K562 (cell line): ENCODE results near the gene ARHGAP26. TPM values are rescaled to one million over a fixed set of nuclear protein-coding genes. Genes with fewer than 3 reads are reported as not detected.

ENCODE experiments used
- ATAC-seq: fragments of 200-7000 bp; cut with Tn5 transposase; 3 replicates; pipeline ENCODE4 v1.9.1; 2020; ENCODE audit warnings: moderate library complexity
- BruUV-seq: library from RNA; stranded (reverse); fragments of 400-500 nt; replicated peaks from 2 replicates; lab custom pipeline; 2021; lab: Mats Ljungman, UMichigan
- CTCF ChIA-PET: fragments of 300-600 bp; formaldehyde crosslinking; extraction: SDS; loops from one replicate; lab custom pipeline; 2021; ENCODE audit warnings: low intra/inter-chr PET ratio; lab: Yijun Ruan, JAX
- POLR2A ChIA-PET: fragments of 300-600, 350-650 bp; sonication (Branson Sonifier 250); formaldehyde crosslinking; extraction: SDS; loops from one replicate; lab custom pipeline; 2021; ENCODE audit warnings: antibody characterized with exemption, inconsistent platforms; lab: Yijun Ruan, JAX
- DNase-seq, 4 experiments: peaks; one replicate each; pipeline versions ENCODE4 v3.0.0 to v3.0.0-alpha.2; 2011 to 2018; ENCODE audit warnings: low spot score in 3 of 4, mixed read lengths in 3 of 4; ENCODE audit errors: extremely low read depth in 1 of 4
- FAIRE-seq: peaks from 2 replicates; lab custom pipeline; 2011; peaks lifted over from hg19 to GRCh38; lab: Jason Lieb, UNC
- H2AFZ ChIP-seq: 2 replicates; pipeline ENCODE4 v1.6.0; 2011; ENCODE audit warnings: low read depth, low read length, control low read depth, inconsistent platforms
- H3K27ac ChIP-seq: fragments of 200-600 bp; 3 replicates; pipeline ENCODE4 v1.8.0; 2011; ENCODE audit warnings: low read depth, mild to moderate bottlenecking, control low read depth, inconsistent platforms, low read length, moderate library complexity, mixed read lengths; ENCODE audit errors: extremely low read depth
- H3K27me3 ChIP-seq, 2 experiments: fragments of 300-600 bp in 1 of 2; 2 replicates in 1 of 2; 3 replicates in 1 of 2; pipeline versions ENCODE4 v1.6.0 to v1.8.0; 2011; ENCODE audit warnings: inconsistent platforms in 2 of 2, low read length in 2 of 2, mild to moderate bottlenecking in 1 of 2, mixed read lengths in 1 of 2, moderate library complexity in 1 of 2; ENCODE audit not compliant: control insufficient read depth in 2 of 2, insufficient read depth in 2 of 2
- H3K36me3 ChIP-seq: fragments of 300-600 bp; 3 replicates; pipeline ENCODE4 v1.8.0; 2011; ENCODE audit warnings: mild to moderate bottlenecking, low read length, inconsistent platforms; ENCODE audit not compliant: control insufficient read depth, insufficient read depth
- H3K4me1 ChIP-seq, 2 experiments: fragments of 200-600 bp in 1 of 2; replicated peaks in 1 of 2; 2 replicates in 1 of 2; 3 replicates in 1 of 2; pipeline versions ENCODE4 v1.5.1 to v1.8.0; 2011; ENCODE audit warnings: inconsistent platforms in 2 of 2, low read length in 2 of 2, mild to moderate bottlenecking in 1 of 2, mixed read lengths in 1 of 2, moderate library complexity in 1 of 2; ENCODE audit not compliant: control insufficient read depth in 2 of 2, insufficient read depth in 2 of 2
- H3K4me2 ChIP-seq: 2 replicates; pipeline ENCODE4 v1.6.1; 2011; ENCODE audit warnings: low read length, control low read depth, inconsistent platforms, mixed read lengths; ENCODE audit not compliant: insufficient read depth
- H3K4me3 ChIP-seq: fragments of 200-600 bp; sonication (generic), shearing (Covaris generic); 2 replicates; pipeline ENCODE4 v1.5.1; 2016; ENCODE audit warnings: control low read depth, inconsistent platforms
- H3K79me2 ChIP-seq: fragments of 200-600 bp; 3 replicates; pipeline ENCODE4 v1.8.0; 2011; ENCODE audit warnings: low read length, inconsistent platforms; ENCODE audit not compliant: control insufficient read depth, insufficient read depth
- H3K9ac ChIP-seq, 2 experiments: 2 replicates each; pipeline versions ENCODE4 v1.6.0 to v1.6.1; 2011; ENCODE audit warnings: low read depth in 2 of 2, low read length in 2 of 2, control low read depth in 1 of 2, inconsistent platforms in 1 of 2, mild to moderate bottlenecking in 1 of 2, mixed read lengths in 1 of 2; ENCODE audit not compliant: insufficient read depth in 1 of 2
- H3K9me1 ChIP-seq: one replicate; pipeline ENCODE4 v1.6.0; 2011; ENCODE audit warnings: inconsistent platforms, mild to moderate bottlenecking, low read length, moderate library complexity; ENCODE audit not compliant: control insufficient read depth, insufficient read depth
- H3K9me3 ChIP-seq: replicated peaks from 2 replicates; pipeline ENCODE4 v1.5.1; 2011; ENCODE audit warnings: low read depth, low read length, inconsistent platforms; ENCODE audit not compliant: control insufficient read depth, insufficient read depth
- H4K20me1 ChIP-seq: replicated peaks from 2 replicates; pipeline ENCODE4 v1.6.1; 2011; ENCODE audit warnings: low read length, inconsistent platforms, mixed read lengths; ENCODE audit not compliant: control insufficient read depth, insufficient read depth
- ELF1 ChIP-seq: fragments of 200-800 bp; sonication (Bioruptor generic); IDR thresholded peaks from 2 replicates; pipeline ENCODE4 v1.6.1; 2016; ENCODE audit warnings: missing genetic modification characterization, missing compliant biosample characterization
- FOSL1 ChIP-seq: fragments of 200-800 bp; sonication (Bioruptor generic); conservative IDR thresholded peaks from 2 replicates; pipeline ENCODE4 v1.6.1; 2016; ENCODE audit warnings: missing genetic modification characterization, missing compliant biosample characterization
- HSF4 ChIP-seq: fragments of 250-450 bp; sonication (Bioruptor Pico); IDR thresholded peaks from 2 replicates; pipeline ENCODE4 v2.1.2; 2022; ENCODE audit warnings: mild to moderate bottlenecking, moderate library complexity, borderline replicate concordance
- NCOA1 ChIP-seq: fragments of 450-650 bp; IDR thresholded peaks from 2 replicates; pipeline ENCODE4 v1.6.1; 2016; ENCODE audit warnings: low read depth
- NFE2L1 ChIP-seq: fragments of 450-650 bp; IDR thresholded peaks from 2 replicates; pipeline ENCODE4 v1.6.1; 2016; ENCODE audit warnings: missing genetic modification characterization, low read depth, mild to moderate bottlenecking, missing compliant biosample characterization, moderate library complexity, borderline replicate concordance
- RBBP5 ChIP-seq: fragments of 200-600 bp; sonication (generic); IDR thresholded peaks from 2 replicates; pipeline ENCODE4 v1.6.1; 2012; ENCODE audit warnings: borderline replicate concordance, mild to moderate bottlenecking, low read length, control low read depth, inconsistent platforms; ENCODE audit not compliant: insufficient read depth, poor library complexity, severe bottlenecking
- RFX7 ChIP-seq: fragments of 250-450 bp; sonication (Bioruptor Pico); IDR thresholded peaks from 2 replicates; pipeline ENCODE4 v1.5.1; 2021; ENCODE audit warnings: mild to moderate bottlenecking
- SMAD4 ChIP-seq: fragments of 250-450 bp; sonication (Bioruptor Pico); conservative IDR thresholded peaks from 2 replicates; pipeline ENCODE4 v1.8.0; 2021; ENCODE audit warnings: inconsistent platforms, mild to moderate bottlenecking, moderate library complexity
- SPI1 ChIP-seq: IDR thresholded peaks from 2 replicates; pipeline ENCODE4 v1.6.1; 2011; ENCODE audit warnings: low read depth, low read length, control low read depth, borderline replicate concordance
- TAF9B ChIP-seq: fragments of 450-650 bp; IDR thresholded peaks from 2 replicates; pipeline ENCODE4 v1.6.1; 2018; ENCODE audit warnings: mild to moderate bottlenecking; ENCODE audit not compliant: partially characterized antibody
- U2AF1 ChIP-seq: fragments of 200-400 bp; formaldehyde crosslinking; optimal IDR thresholded peaks from 2 replicates; pipeline ENCODE3; 2017; ENCODE audit warnings: mild to moderate bottlenecking, low read depth, low read length, moderate library complexity
- ZFP1 ChIP-seq: fragments of 450-650 bp; formaldehyde crosslinking; IDR thresholded peaks from 2 replicates; pipeline ENCODE4 v1.4.0; 2020; ENCODE audit warnings: mild to moderate bottlenecking, mixed read lengths
- ZFP30 ChIP-seq: fragments of 250-450 bp; sonication (Bioruptor Pico); IDR thresholded peaks from 2 replicates; pipeline ENCODE4 v1.8.0; 2022; ENCODE audit warnings: moderate library complexity, mild to moderate bottlenecking, inconsistent platforms, borderline replicate concordance
- ZNF140 ChIP-seq: fragments of 250-450 bp; sonication (Bioruptor Pico); IDR thresholded peaks from 2 replicates; pipeline ENCODE4 v1.8.0; 2021; ENCODE audit warnings: moderate library complexity, mild to moderate bottlenecking, inconsistent platforms
- ZNF212 ChIP-seq: fragments of 450-650 bp; formaldehyde crosslinking; IDR thresholded peaks from 2 replicates; pipeline ENCODE4 v1.4.0; 2020; ENCODE audit warnings: mild to moderate bottlenecking
- in situ Hi-C: fragments of 300-500 bp; cut with MboI; formaldehyde crosslinking; loops from 4 replicates; pipeline ENCODE4 v1.15.0; 2018; ENCODE audit warnings: inconsistent platforms, mixed read lengths
- intact Hi-C: fragments of 100-400 bp; cut with micrococcal nuclease; formaldehyde crosslinking; loops from 2 replicates; pipeline ENCODE4 v1.14.2; 2022
- polyA plus RNA-seq, 8 experiments: library from polyadenylated mRNA; depleted of rRNA in 4 of 8; stranded (reverse) in 5 of 8; unstranded in 3 of 8; fragments of >200 nt; fragmentation: Nextera tagmentation in 2 of 8; fragmentation: Illumina TruSeq in 1 of 8; extraction: Ambion mirVana in 2 of 8; extraction: Trizol in 1 of 8; gene quantifications; 2 replicates each; pipeline versions ENCODE4 v1.2.1 to v1.2.3, GENCODE V29; 2011 to 2014; ENCODE audit warnings: inconsistent platforms in 1 of 8, missing spikeins in 1 of 8
- total RNA-seq, 7 experiments: library from RNA; depleted of rRNA in 6 of 7; stranded (reverse); fragments of >200 nt in 6 of 7; fragmentation: Illumina TruSeq in 2 of 7; extraction: Trizol in 2 of 7; gene quantifications; 2 replicates each; pipeline versions ENCODE4 v1.2.1 to v1.2.3, GENCODE V29; 2011 to 2021; ENCODE audit warnings: low replicate concordance in 1 of 7
- TF ChIP-seq, protein P1 (sequence below): fragments of 450-650 bp; IDR thresholded peaks from 2 replicates; pipeline ENCODE4 v1.6.1; 2016
- TF ChIP-seq, protein P2 (sequence below): fragments of 250-450 bp; sonication (Bioruptor Pico); IDR thresholded peaks from 2 replicates; pipeline ENCODE4 v1.4.0; 2020

ARHGAP26 gene
- total and polyA plus RNA-seq, 9 of the 15 experiments (the other 6 are each of a cell fraction or from before 2014, with no cell fraction given): 0.13 to 1.1 (median 0.55) TPM

DNA sequence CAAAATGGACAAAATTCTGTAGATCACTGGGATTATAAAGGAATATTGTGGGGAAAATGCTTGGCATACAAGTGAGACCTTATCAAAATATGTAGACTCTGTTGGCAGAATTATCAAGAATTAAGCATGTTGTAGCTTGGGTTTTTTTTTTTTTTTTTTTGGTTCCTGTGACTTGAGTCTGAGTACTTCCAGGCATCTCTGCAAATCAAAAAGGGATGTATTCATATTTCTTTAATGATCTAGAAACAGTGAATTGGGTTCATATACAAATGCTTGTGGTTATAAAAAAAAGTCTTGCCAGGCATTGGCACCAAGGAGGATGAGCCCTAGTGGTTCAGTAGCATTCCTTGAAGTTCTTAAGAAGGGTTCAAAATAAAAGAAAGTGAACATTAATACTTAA, 292.2 kb downstream of the ARHGAP26 start:
- peaks cover 0 to 5% of the 10 kb centered on the region in 2 experiments; a peak in 2 of 5 replicates for H3K4me1 ChIP-seq
- no peak overlapping the region for H3K27ac ChIP-seq
- no peak overlapping the region for H3K4me3 ChIP-seq
- ChIA-PET POLR2A (interaction anchor here (0.6 to 0.7 kb wide), 2 partner anchors 10 to 233 kb away, joined by 3 to 4 read pairs; no protein-coding TSS in a partner anchor), CTCF (no interaction called here)
- peak; percentile 19 for FAIRE-seq
- H3K27me3 ChIP-seq: peaks cover 7 to 15% of the 10 kb centered on the region in 2 experiments; a peak in 3 of 5 replicates
- no peaks in the 10 kb centered on the region for H4K20me1 ChIP-seq
- H3K79me2 ChIP-seq: no peaks in the 10 kb centered on the region
- no peak for DNase-seq
- H3K9me3 ChIP-seq: no peaks in the 10 kb centered on the region
- in situ Hi-C loops: no loop called here
- no peak overlapping the region for H3K9ac ChIP-seq
- no peaks in the 10 kb centered on the region for H3K9me1 ChIP-seq
- H3K36me3 ChIP-seq: no peaks in the 10 kb centered on the region
- no peak overlapping the region for H2AFZ ChIP-seq
- no TSS peak for BruUV-seq
- H3K4me2 ChIP-seq: no peak overlapping the region
- ATAC-seq: no peak
- intact Hi-C loops: no loop called here
- no peak for TF ChIP-seq NFE2L1 (tag)
- no peak for TF ChIP-seq SPI1
- TF ChIP-seq SMAD4 (CRISPR knock-in tag): no peak
- no peak for TF ChIP-seq U2AF1
- TF ChIP-seq, protein P1, sequence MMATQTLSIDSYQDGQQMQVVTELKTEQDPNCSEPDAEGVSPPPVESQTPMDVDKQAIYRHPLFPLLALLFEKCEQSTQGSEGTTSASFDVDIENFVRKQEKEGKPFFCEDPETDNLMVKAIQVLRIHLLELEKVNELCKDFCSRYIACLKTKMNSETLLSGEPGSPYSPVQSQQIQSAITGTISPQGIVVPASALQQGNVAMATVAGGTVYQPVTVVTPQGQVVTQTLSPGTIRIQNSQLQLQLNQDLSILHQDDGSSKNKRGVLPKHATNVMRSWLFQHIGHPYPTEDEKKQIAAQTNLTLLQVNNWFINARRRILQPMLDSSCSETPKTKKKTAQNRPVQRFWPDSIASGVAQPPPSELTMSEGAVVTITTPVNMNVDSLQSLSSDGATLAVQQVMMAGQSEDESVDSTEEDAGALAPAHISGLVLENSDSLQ: no peak
- TF ChIP-seq, protein P2, sequence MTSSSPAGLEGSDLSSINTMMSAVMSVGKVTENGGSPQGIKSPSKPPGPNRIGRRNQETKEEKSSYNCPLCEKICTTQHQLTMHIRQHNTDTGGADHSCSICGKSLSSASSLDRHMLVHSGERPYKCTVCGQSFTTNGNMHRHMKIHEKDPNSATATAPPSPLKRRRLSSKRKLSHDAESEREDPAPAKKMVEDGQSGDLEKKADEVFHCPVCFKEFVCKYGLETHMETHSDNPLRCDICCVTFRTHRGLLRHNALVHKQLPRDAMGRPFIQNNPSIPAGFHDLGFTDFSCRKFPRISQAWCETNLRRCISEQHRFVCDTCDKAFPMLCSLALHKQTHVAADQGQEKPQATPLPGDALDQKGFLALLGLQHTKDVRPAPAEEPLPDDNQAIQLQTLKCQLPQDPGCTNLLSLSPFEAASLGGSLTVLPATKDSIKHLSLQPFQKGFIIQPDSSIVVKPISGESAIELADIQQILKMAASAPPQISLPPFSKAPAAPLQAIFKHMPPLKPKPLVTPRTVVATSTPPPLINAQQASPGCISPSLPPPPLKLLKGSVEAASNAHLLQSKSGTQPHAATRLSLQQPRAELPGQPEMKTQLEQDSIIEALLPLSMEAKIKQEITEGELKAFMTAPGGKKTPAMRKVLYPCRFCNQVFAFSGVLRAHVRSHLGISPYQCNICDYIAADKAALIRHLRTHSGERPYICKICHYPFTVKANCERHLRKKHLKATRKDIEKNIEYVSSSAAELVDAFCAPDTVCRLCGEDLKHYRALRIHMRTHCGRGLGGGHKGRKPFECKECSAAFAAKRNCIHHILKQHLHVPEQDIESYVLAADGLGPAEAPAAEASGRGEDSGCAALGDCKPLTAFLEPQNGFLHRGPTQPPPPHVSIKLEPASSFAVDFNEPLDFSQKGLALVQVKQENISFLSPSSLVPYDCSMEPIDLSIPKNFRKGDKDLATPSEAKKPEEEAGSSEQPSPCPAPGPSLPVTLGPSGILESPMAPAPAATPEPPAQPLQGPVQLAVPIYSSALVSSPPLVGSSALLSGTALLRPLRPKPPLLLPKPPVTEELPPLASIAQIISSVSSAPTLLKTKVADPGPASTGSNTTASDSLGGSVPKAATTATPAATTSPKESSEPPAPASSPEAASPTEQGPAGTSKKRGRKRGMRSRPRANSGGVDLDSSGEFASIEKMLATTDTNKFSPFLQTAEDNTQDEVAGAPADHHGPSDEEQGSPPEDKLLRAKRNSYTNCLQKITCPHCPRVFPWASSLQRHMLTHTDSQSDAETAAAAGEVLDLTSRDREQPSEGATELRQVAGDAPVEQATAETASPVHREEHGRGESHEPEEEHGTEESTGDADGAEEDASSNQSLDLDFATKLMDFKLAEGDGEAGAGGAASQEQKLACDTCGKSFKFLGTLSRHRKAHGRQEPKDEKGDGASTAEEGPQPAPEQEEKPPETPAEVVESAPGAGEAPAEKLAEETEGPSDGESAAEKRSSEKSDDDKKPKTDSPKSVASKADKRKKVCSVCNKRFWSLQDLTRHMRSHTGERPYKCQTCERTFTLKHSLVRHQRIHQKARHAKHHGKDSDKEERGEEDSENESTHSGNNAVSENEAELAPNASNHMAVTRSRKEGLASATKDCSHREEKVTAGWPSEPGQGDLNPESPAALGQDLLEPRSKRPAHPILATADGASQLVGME (CRISPR knock-in tag): no peak
- no peak for TF ChIP-seq NCOA1
- no peak for TF ChIP-seq HSF4 (CRISPR knock-in tag)
- no peak for TF ChIP-seq ZNF140
- TF ChIP-seq ZFP30 (CRISPR knock-in tag): no peak
- TF ChIP-seq ELF1 (tag): no peak
- TF ChIP-seq RBBP5: no peak
- no peak for TF ChIP-seq ZNF212 (CRISPR knock-in tag)
- TF ChIP-seq TAF9B: no peak
- TF ChIP-seq RFX7: no peak
- TF ChIP-seq ZFP1: no peak
- TF ChIP-seq FOSL1 (tag): no peak
